Activated naive CD4-positive, alpha-beta T cell treated with anti-CD3 and anti-CD28 coated beads, Interleukin-2, amount 10 ng/mL, durations not matched to agents 7 days and 5 days (primary cell): ENCODE measurements around the gene RPS3.
A peak's percentile ranks its signal among the peaks of the same experiment; 100 is the strongest.
"Not testable (repeated sequence)": the region's sequence is repeated elsewhere in the genome, so short reads cannot be mapped to it uniquely, and the experiment has no call there.

Experiments used
- CTCF ChIA-PET: fragments of 350-600 bp; sonication (Branson Sonifier 250); formaldehyde crosslinking; loops from one replicate; lab custom pipeline; 2021; ENCODE audit warnings: antibody characterized with exemption; lab: Charles Lee
- DNase-seq: peaks from one replicate; pipeline ENCODE4 v3.0.0-alpha.2; 2020
- H3K27ac Mint-ChIP-seq: one replicate; pipeline ENCODE4 v1.8.0; 2021; ENCODE audit warnings: mild to moderate bottlenecking, moderate library complexity, mixed read lengths
- H3K27me3 Mint-ChIP-seq: one replicate; pipeline ENCODE4 v1.8.0; 2021; ENCODE audit warnings: mild to moderate bottlenecking, mixed read lengths
- H3K36me3 Mint-ChIP-seq: one replicate; pipeline ENCODE4 v1.8.0; 2021; ENCODE audit warnings: mixed read lengths
- H3K4me1 Mint-ChIP-seq: one replicate; pipeline ENCODE4 v1.8.0; 2021; ENCODE audit warnings: mixed read lengths
- H3K4me3 Mint-ChIP-seq: one replicate; pipeline ENCODE4 v1.8.0; 2021; ENCODE audit warnings: mild to moderate bottlenecking, moderate library complexity, mixed read lengths
- H3K9me3 Mint-ChIP-seq: one replicate; pipeline ENCODE4 v1.8.0; 2021; ENCODE audit warnings: mixed read lengths

The RPS3 gene

GRCh38 chr11:75409971-75410370 is 10.7 kb downstream of the RPS3 start:
- H3K4me1 Mint-ChIP-seq, H3K9me3 Mint-ChIP-seq, H3K27ac Mint-ChIP-seq, H3K4me3 Mint-ChIP-seq, H3K27me3 Mint-ChIP-seq, DNase-seq, CTCF ChIA-PET: not testable (repeated sequence)
- peaks cover 28% of the 10 kb centered on the region for H3K36me3 Mint-ChIP-seq

- DNase-seq, H3K27me3 Mint-ChIP-seq, H3K4me1 Mint-ChIP-seq, H3K27ac Mint-ChIP-seq, H3K9me3 Mint-ChIP-seq, H3K4me3 Mint-ChIP-seq: not testable (repeated sequence)
- H3K36me3 Mint-ChIP-seq: peaks cover 14% of the 10 kb centered on the region
- CTCF ChIA-PET: interaction anchor here (0.7 to 1.4 kb wide), 2 partner anchors 12 to 13 kb away, joined by 3 to 7 read pairs; no protein-coding TSS in a partner anchor
Observed at GRCh38 chr11:75413146-75413545, 13.8 kb downstream of the RPS3 start.

GRCh38 chr11:75413864-75414263 is 14.5 kb downstream of the RPS3 start:
- H3K4me3 Mint-ChIP-seq: no peak overlapping the region
- CTCF ChIA-PET: interaction anchor here (0.5 to 1.4 kb wide), 3 partner anchors 11 to 146 kb away, joined by 3 to 7 read pairs (median 4); no protein-coding TSS in a partner anchor

DNA sequence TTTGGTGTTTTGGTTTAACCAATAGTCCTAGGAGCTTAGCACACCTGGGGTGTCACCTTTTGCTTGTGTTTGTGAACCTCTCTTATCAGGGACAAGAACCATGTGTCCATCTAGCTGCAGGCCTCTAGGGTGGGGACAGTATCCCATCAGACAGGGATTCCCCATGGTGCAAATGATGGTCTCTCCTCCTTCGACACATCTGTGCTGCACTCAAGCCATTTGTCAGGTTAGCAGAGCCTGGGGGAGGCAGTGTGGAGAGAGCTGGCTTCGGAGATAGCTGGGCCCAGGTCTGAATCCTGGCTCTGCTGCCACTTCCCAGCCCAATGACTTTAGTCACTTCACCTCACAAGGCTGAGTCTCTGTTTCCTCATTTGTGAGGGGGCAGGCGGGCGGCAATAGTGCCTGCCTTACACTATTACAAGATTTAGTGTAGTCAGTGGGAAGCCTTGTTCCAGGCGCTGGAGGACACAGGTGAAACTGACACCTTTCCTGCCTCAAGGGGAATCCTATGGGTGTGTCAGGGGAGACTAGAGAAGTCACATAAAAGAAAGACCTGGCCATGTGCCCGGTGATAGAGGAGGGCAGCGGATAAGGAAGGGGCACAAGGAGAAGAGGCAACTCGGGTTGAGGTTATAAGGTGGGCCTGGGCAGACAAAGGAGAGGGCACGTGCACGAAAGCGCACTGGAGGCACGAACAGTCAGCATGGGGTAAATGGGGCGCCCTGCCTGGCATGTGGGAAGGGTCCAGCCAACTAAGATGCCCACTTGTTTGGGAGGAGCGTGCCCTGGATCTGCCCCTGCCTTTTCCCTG is 21.1 kb downstream of the RPS3 start:
- Mint-ChIP-seq H3K27ac (no peak overlapping the region), H3K27me3 (no peaks in the 10 kb centered on the region), H3K36me3 (peaks cover 6% of the 10 kb centered on the region), H3K4me1 (no peaks in the 10 kb centered on the region), H3K9me3 (no peaks in the 10 kb centered on the region), H3K4me3 (no peak overlapping the region)
- CTCF ChIA-PET: interaction anchor here (2.2 kb wide), 1 partner anchor 12 kb away, joined by 6 read pairs; no protein-coding TSS in a partner anchor
- DNase-seq: no peak

More at GRCh38 chr11:75413864-75414263, 14.5 kb downstream of the RPS3 start:
- no peaks in the 10 kb centered on the region for H3K9me3 Mint-ChIP-seq
- H3K27ac Mint-ChIP-seq: no peak overlapping the region
- H3K36me3 Mint-ChIP-seq: peaks cover 11% of the 10 kb centered on the region
- H3K27me3 Mint-ChIP-seq: no peaks in the 10 kb centered on the region
- DNase-seq: no peak
- H3K4me1 Mint-ChIP-seq: no peaks in the 10 kb centered on the region

- DNase-seq: no peak
- H3K27me3 Mint-ChIP-seq: no peaks in the 10 kb centered on the region
- no peaks in the 10 kb centered on the region for H3K4me1 Mint-ChIP-seq
- H3K27ac Mint-ChIP-seq: no peak overlapping the region
- H3K4me3 Mint-ChIP-seq: no peak overlapping the region
- CTCF ChIA-PET: interaction anchor here (2.2 kb wide), 1 partner anchor 13 kb away, joined by 6 read pairs; no protein-coding TSS in a partner anchor
- no peaks in the 10 kb centered on the region for H3K9me3 Mint-ChIP-seq
- H3K36me3 Mint-ChIP-seq: peaks cover 4% of the 10 kb centered on the region
Observed at GRCh38 chr11:75421035-75421602, 21.8 kb downstream of the RPS3 start.

DNA sequence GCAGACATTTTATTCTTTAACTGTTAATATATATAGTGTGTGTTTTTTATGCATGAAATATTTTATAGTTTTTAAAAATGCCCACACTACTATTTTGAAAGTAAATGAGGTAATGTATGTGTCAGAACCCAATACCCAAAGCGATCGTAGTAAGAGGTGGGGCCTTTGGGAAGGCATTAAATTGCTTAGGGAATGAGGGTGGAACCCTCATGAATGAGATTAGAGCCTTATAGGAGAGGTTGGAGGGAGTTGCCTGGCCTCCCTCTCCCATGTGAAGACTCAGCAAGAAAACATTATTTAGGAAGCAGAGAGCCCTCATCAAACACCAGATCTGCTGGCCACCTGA is 22.6 kb downstream of the RPS3 start:
- H3K27me3 Mint-ChIP-seq: peaks cover 6% of the 10 kb centered on the region
- H3K36me3 Mint-ChIP-seq: peaks cover 4% of the 10 kb centered on the region
- CTCF ChIA-PET: interaction anchor here (2.2 kb wide), 1 partner anchor 14 kb away, joined by 6 read pairs; no protein-coding TSS in a partner anchor
- H3K4me3 Mint-ChIP-seq: no peak overlapping the region
- H3K4me1 Mint-ChIP-seq: no peaks in the 10 kb centered on the region
- no peaks in the 10 kb centered on the region for H3K9me3 Mint-ChIP-seq
- DNase-seq: no peak
- H3K27ac Mint-ChIP-seq: no peak overlapping the region

DNA sequence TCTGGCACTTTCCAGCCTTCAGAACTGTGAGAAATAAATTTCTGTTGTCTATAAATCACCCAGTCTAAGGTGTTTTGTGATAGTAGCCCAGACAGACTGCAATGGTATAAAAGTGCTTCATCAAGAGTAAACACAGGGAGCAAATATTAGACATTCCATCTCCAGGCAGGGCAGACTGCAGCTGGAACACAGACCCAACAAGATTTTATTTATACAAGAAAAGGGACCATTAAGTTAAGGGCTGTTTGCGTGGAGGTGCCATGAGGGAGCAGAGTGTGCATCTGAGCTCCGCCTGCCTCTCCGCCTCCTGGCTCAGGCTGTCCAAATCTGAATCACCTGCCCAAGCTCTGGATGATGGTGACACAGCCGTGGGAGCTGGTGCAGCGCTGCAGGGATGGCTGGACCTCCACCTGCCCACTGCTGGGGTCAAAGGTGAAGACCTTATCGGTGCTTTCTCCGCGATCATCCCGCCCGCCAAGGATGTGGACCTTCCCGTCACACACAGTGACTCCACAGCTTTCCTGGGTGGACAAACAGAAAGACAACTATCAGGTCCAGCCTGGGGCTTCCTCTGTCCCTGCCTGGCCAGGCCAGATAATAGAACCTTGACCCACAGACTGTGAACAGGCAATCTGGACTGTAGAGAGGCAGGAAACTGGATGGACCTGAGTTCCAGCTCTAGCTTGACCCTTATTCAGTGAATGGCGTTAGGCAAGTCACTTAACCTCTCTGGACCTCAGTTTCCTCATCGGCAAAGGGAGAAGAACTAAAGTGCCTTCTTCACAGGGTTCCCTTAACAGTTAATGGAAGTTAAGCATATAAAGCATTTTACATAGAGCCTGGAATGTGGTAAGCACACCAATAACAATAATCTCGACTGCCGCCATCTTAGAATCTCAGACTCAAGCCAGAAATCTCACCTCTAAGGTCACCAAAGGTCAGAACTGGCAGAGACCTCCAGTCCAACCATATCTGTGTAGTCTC is 23.2 kb downstream of the RPS3 start:
- Mint-ChIP-seq H3K27ac (no peak overlapping the region), H3K9me3 (no peaks in the 10 kb centered on the region), H3K36me3 (peaks cover 2% of the 10 kb centered on the region), H3K4me1 (no peaks in the 10 kb centered on the region), H3K27me3 (peaks cover 13% of the 10 kb centered on the region), H3K4me3 (no peak overlapping the region)
- DNase-seq: no peak
- CTCF ChIA-PET: interaction anchor here (0.9 to 3.5 kb wide), 2 partner anchors 15 to 23 kb away, joined by 3 to 16 read pairs; partner anchors contain the start of gene RPS3

- H3K4me3 Mint-ChIP-seq: no peak overlapping the region
- DNase-seq: no peak
- H3K27me3 Mint-ChIP-seq: peaks cover 25% of the 10 kb centered on the region
- H3K27ac Mint-ChIP-seq: peak overlapping the region; percentile 8
- peaks cover 2% of the 10 kb centered on the region for H3K36me3 Mint-ChIP-seq
- CTCF ChIA-PET: interaction anchor here (0.9 to 3.5 kb wide), 2 partner anchors 16 to 24 kb away, joined by 3 to 16 read pairs; partner anchors contain the start of gene RPS3
- no peaks in the 10 kb centered on the region for H3K9me3 Mint-ChIP-seq
- H3K4me1 Mint-ChIP-seq: peaks cover 7% of the 10 kb centered on the region
Observed at GRCh38 chr11:75423721-75424120, 24.4 kb downstream of the RPS3 start.

DNA sequence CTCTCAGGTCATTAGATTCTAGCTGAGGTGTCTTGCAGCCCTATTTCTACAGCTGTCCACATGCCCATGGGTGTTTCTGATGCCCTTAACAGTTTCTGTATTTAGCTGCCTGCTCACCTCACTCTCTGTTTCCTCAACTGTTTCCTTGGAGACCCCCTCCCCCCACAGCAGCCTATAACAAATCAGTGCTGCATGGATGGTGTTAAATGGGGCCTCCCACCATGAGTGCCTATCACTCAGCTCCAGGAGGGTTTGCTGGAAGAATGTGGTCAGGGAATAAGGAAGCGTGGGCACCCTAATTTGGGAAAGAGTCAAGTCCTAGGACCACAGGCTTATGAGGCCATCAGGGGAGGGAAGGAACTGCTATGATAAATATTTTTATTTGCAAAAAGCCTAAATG is 25.1 kb downstream of the RPS3 start:
- H3K4me3 Mint-ChIP-seq: no peak overlapping the region

DNA sequence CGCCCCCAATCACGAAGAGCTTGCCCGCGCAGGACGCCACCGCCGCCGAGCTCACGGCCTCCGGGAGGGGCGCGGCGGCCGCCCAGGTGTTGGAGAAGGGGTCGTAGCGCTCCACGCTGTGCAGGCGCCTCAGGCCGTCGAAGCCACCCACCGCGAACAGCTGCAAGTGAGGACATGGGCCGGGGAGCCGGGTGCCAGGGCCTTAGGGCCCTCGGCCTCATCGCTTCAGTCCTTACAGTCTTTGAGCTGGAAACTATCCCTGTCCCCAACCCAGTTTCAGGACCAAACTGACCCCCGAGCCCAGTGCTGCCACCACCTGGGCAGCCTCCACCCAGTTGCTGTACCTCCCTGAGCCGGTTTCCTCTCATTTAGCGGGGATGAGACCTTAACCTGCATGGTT is 26.1 kb downstream of the RPS3 start:
- Mint-ChIP-seq H3K36me3 (peaks cover 8% of the 10 kb centered on the region), H3K27ac (no peak overlapping the region), H3K9me3 (peaks cover 7% of the 10 kb centered on the region), H3K4me1 (peaks cover 16% of the 10 kb centered on the region), H3K27me3 (peaks cover 37% of the 10 kb centered on the region), H3K4me3 (no peak overlapping the region)
- CTCF ChIA-PET: interaction anchor here (0.6 to 3.5 kb wide), 9 partner anchors 9 to 283 kb away, joined by 3 to 16 read pairs (median 3); no protein-coding TSS in a partner anchor
- no peak for DNase-seq

More for the DNA sequence above, 25.1 kb downstream of the RPS3 start:
- Mint-ChIP-seq H3K4me1 (peaks cover 14% of the 10 kb centered on the region), H3K27ac (no peak overlapping the region), H3K9me3 (peaks cover 6% of the 10 kb centered on the region), H3K27me3 (peaks cover 32% of the 10 kb centered on the region), H3K36me3 (peaks cover 7% of the 10 kb centered on the region)
- CTCF ChIA-PET: interaction anchor here (0.6 to 3.5 kb wide), 3 partner anchors 11 to 1941 kb away, joined by 3 to 16 read pairs (median 7); no protein-coding TSS in a partner anchor
- no peak for DNase-seq

DNA sequence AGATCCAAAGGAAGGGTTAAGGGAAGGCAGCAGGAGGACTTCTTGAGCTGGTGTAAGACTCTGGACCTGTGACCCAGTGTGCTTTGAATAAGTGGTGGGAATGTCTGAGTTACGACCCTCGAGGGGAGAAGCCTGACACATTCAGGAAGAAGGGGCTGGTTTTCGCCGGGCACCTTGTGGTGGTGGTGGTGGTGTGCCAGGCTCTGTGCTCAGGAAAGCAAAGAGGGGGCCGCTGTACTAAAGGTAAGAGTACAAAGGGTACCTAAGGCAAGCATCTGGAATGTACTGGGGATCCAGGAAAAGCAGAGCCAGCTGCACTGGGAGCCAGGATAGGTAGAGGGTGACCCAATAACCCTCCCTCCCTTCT is 27.4 kb downstream of the RPS3 start:
- CTCF ChIA-PET: interaction anchor here (1.1 to 1.6 kb wide), 3 partner anchors 17 to 284 kb away, joined by 3 read pairs; no protein-coding TSS in a partner anchor
- peaks cover 26% of the 10 kb centered on the region for H3K4me1 Mint-ChIP-seq
- H3K9me3 Mint-ChIP-seq: peaks cover 7% of the 10 kb centered on the region
- DNase-seq: no peak
- H3K27ac Mint-ChIP-seq: no peak overlapping the region
- H3K27me3 Mint-ChIP-seq: peaks cover 49% of the 10 kb centered on the region
- no peak overlapping the region for H3K4me3 Mint-ChIP-seq
- H3K36me3 Mint-ChIP-seq: peaks cover 11% of the 10 kb centered on the region

GRCh38 chr11:75427181-75427580 is 27.9 kb downstream of the RPS3 start:
- peaks cover 26% of the 10 kb centered on the region for H3K4me1 Mint-ChIP-seq
- DNase-seq: no peak
- H3K9me3 Mint-ChIP-seq: peaks cover 7% of the 10 kb centered on the region
- no peak overlapping the region for H3K4me3 Mint-ChIP-seq
- CTCF ChIA-PET: interaction anchor here (1.6 kb wide), 1 partner anchor 16 kb away, joined by 3 read pairs; no protein-coding TSS in a partner anchor
- peaks cover 11% of the 10 kb centered on the region for H3K36me3 Mint-ChIP-seq
- peaks cover 54% of the 10 kb centered on the region for H3K27me3 Mint-ChIP-seq
- H3K27ac Mint-ChIP-seq: no peak overlapping the region

GRCh38 chr11:75428281-75428724 is 29.0 kb downstream of the RPS3 start:
- Mint-ChIP-seq H3K4me3 (peak overlapping the region; percentile 48), H3K4me1 (peaks cover 26% of the 10 kb centered on the region), H3K27me3 (peaks cover 65% of the 10 kb centered on the region), H3K9me3 (peaks cover 7% of the 10 kb centered on the region), H3K27ac (peak overlapping the region; percentile 45), H3K36me3 (peaks cover 11% of the 10 kb centered on the region)
- CTCF ChIA-PET: interaction anchor here (1.2 kb wide), 1 partner anchor 104 kb away, joined by 3 read pairs; no protein-coding TSS in a partner anchor
- peak; percentile 79 for DNase-seq
